Activated CD8-positive, alpha-beta T cell treated with anti-CD3 and anti-CD28 coated beads for 36 hours (primary cell): ENCODE data around the gene ABHD15. TPM values are rescaled to one million over a fixed set of nuclear protein-coding genes. Genes with fewer than 3 reads are reported as not detected.

Experiments
- ATAC-seq: fragments of 200-7000 bp; cut with Tn5 transposase; one replicate; pipeline ENCODE4 v1.10.0; 2021; ENCODE audit warnings: mild to moderate bottlenecking, moderate library complexity
- CTCF ChIA-PET: fragments of 350-600 bp; sonication (Branson Sonifier 250); formaldehyde crosslinking; loops from one replicate; lab custom pipeline; 2021; ENCODE audit warnings: antibody characterized with exemption; lab: Charles Lee
- POLR2A ChIA-PET: fragments of 350-600 bp; sonication (Branson Sonifier 250); formaldehyde crosslinking; loops from one replicate; lab custom pipeline; 2021; ENCODE audit warnings: antibody characterized with exemption; lab: Charles Lee
- DNase-seq: peaks from one replicate; pipeline ENCODE4 v3.0.0-alpha.2; 2020
- H3K27ac Mint-ChIP-seq: one replicate; pipeline ENCODE4 v1.8.0; 2021; ENCODE audit warnings: mild to moderate bottlenecking, mixed read lengths
- H3K27me3 Mint-ChIP-seq: one replicate; pipeline ENCODE4 v1.8.0; 2021; ENCODE audit warnings: mixed read lengths
- H3K36me3 Mint-ChIP-seq: one replicate; pipeline ENCODE4 v1.8.0; 2021; ENCODE audit warnings: low read depth, mixed read lengths
- H3K4me1 Mint-ChIP-seq: one replicate; pipeline ENCODE4 v1.8.0; 2021; ENCODE audit warnings: low read depth, mixed read lengths
- H3K4me3 Mint-ChIP-seq: one replicate; pipeline ENCODE4 v1.8.0; 2021; ENCODE audit warnings: mild to moderate bottlenecking, moderate library complexity, mixed read lengths
- H3K9me3 Mint-ChIP-seq: one replicate; pipeline ENCODE4 v1.8.0; 2021; ENCODE audit warnings: mixed read lengths
- intact Hi-C: fragments of 100-400 bp; cut with micrococcal nuclease; formaldehyde crosslinking; loops from one replicate; pipeline ENCODE4 v1.10.0; 2022
- total RNA-seq, 2 experiments: library from RNA; stranded (reverse); gene quantifications; one replicate each; pipeline ENCODE4 v1.2.3, GENCODE V29; 2021
- TF ChIP-seq, protein P1 (sequence below): fragments of 200-600 bp; IDR thresholded peaks from one replicate; pipeline ENCODE4 v1.8.0; 2022; ENCODE audit warnings: antibody characterized with exemption, mild to moderate bottlenecking

The ABHD15 gene
- total RNA-seq, 2 experiments from 2014 or later: 9.7 to 10.1 TPM

DNA sequence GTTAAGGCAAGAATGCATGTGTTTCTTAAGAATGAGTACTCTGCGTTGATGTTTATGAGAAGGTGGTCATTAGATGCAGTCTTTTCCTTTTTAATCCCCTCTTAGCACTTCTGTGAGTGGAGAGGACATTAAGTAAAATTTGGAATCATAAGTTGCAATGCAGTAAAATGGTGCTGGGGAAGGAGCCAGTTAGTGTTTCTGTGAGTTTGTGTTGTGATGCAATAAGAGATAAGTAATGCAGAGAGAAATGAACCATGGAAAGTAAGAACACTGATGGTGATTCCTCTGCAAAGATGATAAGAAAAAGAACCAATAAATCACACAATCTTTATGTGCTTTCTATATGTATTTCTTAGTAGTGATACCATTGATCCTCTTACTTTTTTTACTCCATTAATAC is 20.0 kb downstream of the ABHD15 start:
- TF ChIP-seq, protein P1, sequence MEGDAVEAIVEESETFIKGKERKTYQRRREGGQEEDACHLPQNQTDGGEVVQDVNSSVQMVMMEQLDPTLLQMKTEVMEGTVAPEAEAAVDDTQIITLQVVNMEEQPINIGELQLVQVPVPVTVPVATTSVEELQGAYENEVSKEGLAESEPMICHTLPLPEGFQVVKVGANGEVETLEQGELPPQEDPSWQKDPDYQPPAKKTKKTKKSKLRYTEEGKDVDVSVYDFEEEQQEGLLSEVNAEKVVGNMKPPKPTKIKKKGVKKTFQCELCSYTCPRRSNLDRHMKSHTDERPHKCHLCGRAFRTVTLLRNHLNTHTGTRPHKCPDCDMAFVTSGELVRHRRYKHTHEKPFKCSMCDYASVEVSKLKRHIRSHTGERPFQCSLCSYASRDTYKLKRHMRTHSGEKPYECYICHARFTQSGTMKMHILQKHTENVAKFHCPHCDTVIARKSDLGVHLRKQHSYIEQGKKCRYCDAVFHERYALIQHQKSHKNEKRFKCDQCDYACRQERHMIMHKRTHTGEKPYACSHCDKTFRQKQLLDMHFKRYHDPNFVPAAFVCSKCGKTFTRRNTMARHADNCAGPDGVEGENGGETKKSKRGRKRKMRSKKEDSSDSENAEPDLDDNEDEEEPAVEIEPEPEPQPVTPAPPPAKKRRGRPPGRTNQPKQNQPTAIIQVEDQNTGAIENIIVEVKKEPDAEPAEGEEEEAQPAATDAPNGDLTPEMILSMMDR: no peak
- intact Hi-C loops: no loop called here
- peaks cover 17% of the 10 kb centered on the region for H3K4me1 Mint-ChIP-seq
- H3K36me3 Mint-ChIP-seq: peaks cover 14% of the 10 kb centered on the region
- ChIA-PET POLR2A (no interaction called here), CTCF (interaction anchor here (5.5 kb wide), 1 partner anchor 177 kb away, joined by 18 read pairs; no protein-coding TSS in a partner anchor)
- DNase-seq: no peak
- no peaks in the 10 kb centered on the region for H3K9me3 Mint-ChIP-seq
- no peak for ATAC-seq
- no peak overlapping the region for H3K4me3 Mint-ChIP-seq
- no peaks in the 10 kb centered on the region for H3K27me3 Mint-ChIP-seq
- peak overlapping the region; percentile 46 for H3K27ac Mint-ChIP-seq

DNA sequence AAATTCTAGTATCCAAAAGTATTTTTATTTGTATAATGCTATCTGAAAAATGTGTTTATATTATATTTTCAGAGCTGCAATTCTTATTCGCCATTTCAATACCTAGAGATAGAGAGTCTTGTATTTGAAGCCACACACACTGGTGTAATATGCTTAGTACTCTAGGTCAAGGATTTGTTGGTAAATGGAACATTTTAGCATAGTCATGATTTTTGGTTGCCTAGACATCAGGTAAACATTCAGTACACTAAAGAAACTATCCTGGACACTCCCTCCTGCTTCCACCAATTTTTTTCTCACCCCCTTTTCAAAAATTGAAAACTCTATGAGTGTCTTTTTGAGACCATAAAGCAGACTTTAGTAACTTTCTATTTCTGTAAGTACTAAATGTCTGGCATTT is 20.8 kb downstream of the ABHD15 start:
- DNase-seq: no peak
- no peak for ATAC-seq
- H3K36me3 Mint-ChIP-seq: peaks cover 14% of the 10 kb centered on the region
- no peaks in the 10 kb centered on the region for H3K9me3 Mint-ChIP-seq
- H3K27ac Mint-ChIP-seq: no peak overlapping the region
- intact Hi-C loops: no loop called here
- peaks cover 17% of the 10 kb centered on the region for H3K4me1 Mint-ChIP-seq
- H3K27me3 Mint-ChIP-seq: no peaks in the 10 kb centered on the region
- TF ChIP-seq, protein P1: no peak
- ChIA-PET POLR2A (no interaction called here), CTCF (interaction anchor here (1.0 to 5.5 kb wide), 3 partner anchors 12 to 176 kb away, joined by 3 to 18 read pairs (median 4); no protein-coding TSS in a partner anchor)
- no peak overlapping the region for H3K4me3 Mint-ChIP-seq

DNA sequence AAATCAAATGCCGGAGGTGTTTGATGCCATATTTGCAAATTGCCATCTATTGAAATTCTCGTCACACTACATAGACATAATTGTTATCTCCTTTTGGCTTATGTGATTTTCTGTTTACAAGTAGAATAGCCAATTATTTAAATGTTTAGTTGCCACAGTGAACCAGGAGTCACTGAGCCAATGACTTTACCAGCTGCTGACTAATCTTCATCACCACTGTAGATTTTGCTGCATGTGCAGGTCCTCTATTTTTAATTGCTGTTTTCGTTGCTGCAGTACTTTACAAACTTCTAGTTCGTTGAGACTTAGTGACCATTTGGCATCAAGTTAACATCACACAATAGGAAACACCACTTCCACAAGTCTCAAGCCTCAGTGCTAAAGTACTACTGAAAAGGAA is 22.8 kb downstream of the ABHD15 start:
- peaks cover 9% of the 10 kb centered on the region for H3K4me1 Mint-ChIP-seq
- intact Hi-C loops: no loop called here

DNA sequence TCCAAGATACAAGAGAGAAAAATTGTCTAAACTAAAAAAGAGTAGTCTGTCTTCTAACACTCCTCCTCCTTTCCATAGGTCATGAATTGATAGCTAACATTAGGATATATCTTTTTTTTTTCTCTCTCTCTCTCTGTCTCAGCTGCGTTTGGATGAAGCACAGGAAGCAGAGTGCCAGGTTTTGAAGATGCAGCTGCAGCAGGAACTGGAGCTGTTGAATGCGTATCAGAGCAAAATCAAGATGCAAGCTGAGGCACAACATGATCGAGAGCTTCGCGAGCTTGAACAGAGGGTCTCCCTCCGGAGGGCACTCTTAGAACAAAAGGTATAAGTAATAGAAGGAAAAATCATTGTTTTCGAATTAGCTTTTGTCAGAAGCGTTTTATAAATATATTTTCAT is 32.9 kb downstream of the ABHD15 start:
- H3K27me3 Mint-ChIP-seq: no peaks in the 10 kb centered on the region
- TF ChIP-seq, protein P1: no peak
- CTCF ChIA-PET: interaction anchor here (0.6 to 4.7 kb wide), 12 partner anchors 10 to 169 kb away, joined by 3 to 67 read pairs (median 3); partner anchors contain the start of gene ABHD15
- no peak for DNase-seq
- no peak overlapping the region for H3K4me3 Mint-ChIP-seq
- POLR2A ChIA-PET: interaction anchor here (2.2 kb wide), 1 partner anchor 10 kb away, joined by 5 read pairs; no protein-coding TSS in a partner anchor
- H3K4me1 Mint-ChIP-seq: no peaks in the 10 kb centered on the region
- ATAC-seq: no peak
- H3K9me3 Mint-ChIP-seq: no peaks in the 10 kb centered on the region
- H3K36me3 Mint-ChIP-seq: peaks cover 26% of the 10 kb centered on the region
- intact Hi-C loops: no loop called here
- peak overlapping the region; percentile 14 for H3K27ac Mint-ChIP-seq

More for the DNA sequence above, 22.8 kb downstream of the ABHD15 start:
- TF ChIP-seq, protein P1: no peak
- no peaks in the 10 kb centered on the region for H3K27me3 Mint-ChIP-seq
- no peak overlapping the region for H3K4me3 Mint-ChIP-seq
- H3K36me3 Mint-ChIP-seq: peaks cover 15% of the 10 kb centered on the region
- POLR2A ChIA-PET: interaction anchor here (0.6 to 1.1 kb wide), 2 partner anchors 21 to 1173 kb away, joined by 3 to 4 read pairs; no protein-coding TSS in a partner anchor
- DNase-seq: no peak
- ATAC-seq: no peak
- no peaks in the 10 kb centered on the region for H3K9me3 Mint-ChIP-seq
- H3K27ac Mint-ChIP-seq: no peak overlapping the region
- CTCF ChIA-PET: interaction anchor here (2.0 to 5.5 kb wide), 2 partner anchors 10 to 174 kb away, joined by 4 to 18 read pairs; no protein-coding TSS in a partner anchor

DNA sequence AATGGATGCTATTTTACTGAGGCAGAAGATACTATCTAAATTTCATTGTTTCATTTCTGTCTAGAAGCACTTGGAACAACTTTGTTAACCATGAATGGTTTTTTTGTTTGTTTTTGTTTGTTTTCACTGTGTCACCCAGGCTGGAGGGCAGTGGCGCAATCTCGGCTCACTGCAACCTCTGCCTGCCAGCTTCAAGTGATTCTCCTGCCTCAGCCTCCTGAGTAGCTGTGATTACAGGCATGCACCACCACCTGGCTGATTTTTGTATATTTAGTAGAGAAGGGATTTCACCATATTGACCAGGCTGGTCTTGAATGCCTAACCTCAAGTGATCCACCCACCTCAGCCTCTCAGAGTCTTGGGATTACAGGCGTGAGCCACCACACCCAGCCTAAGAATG is 40.5 kb downstream of the ABHD15 start:
- H3K4me1 Mint-ChIP-seq: no peaks in the 10 kb centered on the region
- H3K36me3 Mint-ChIP-seq: peaks cover 12% of the 10 kb centered on the region
- TF ChIP-seq, protein P1: no peak
- DNase-seq (peak; percentile 2), ATAC-seq (no peak)
- intact Hi-C loops: no loop called here
- no peak overlapping the region for H3K27ac Mint-ChIP-seq
- ChIA-PET CTCF (interaction anchor here (1.3 to 1.6 kb wide), 2 partner anchors 10 to 157 kb away, joined by 6 to 10 read pairs; no protein-coding TSS in a partner anchor), POLR2A (no interaction called here)
- no peak overlapping the region for H3K4me3 Mint-ChIP-seq
- no peaks in the 10 kb centered on the region for H3K9me3 Mint-ChIP-seq
- no peaks in the 10 kb centered on the region for H3K27me3 Mint-ChIP-seq
